ENCODE data around the gene PHAF1. TPM values are rescaled to one million over a fixed set of nuclear protein-coding genes. Genes with fewer than 3 reads are reported as not detected.

Gene PHAF1
- polyA plus RNA-seq, 1 donor from 2014 or later = 9.8 TPM

DNA sequence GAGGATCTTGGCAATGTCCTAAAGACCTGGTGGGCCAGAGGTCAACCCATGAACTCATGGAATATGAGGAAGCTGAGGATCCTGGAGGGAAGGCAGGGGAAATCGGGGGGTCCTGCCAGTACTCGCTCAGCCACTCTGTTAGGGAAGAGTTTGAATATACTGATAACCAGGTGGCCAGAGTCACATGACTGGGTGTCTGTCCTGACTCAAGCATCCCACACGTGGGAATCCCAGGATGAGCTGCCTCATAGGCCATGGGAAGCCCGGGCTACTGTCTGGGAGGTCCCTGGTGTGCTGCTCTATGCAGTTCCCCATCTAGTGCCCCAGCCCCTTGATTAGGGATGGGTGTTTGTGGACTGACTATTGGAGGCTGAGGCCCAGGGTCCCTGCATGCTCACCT lies 78.6 kb downstream of the PHAF1 start:
- Histone ChIP-seq H3K9ac (ENCODE audit: low read length) (no peak overlapping the region), H3K27me3 (ENCODE audit: insufficient read depth, low read depth, low read length) (no peaks in the 10 kb centered on the region), H3F3A (ENCODE audit: insufficient read depth, low read length, poor library complexity, severe bottlenecking) (no peaks in the 10 kb centered on the region), H3K27ac (ENCODE audit: low read length) (no peak overlapping the region), H3K4me2 (ENCODE audit: low read length) (no peak overlapping the region), H3K79me2 (replicated peaks; ENCODE audit: insufficient read depth, low read length) (peaks cover 13% of the 10 kb centered on the region), H3K9me3 (ENCODE audit: low read length) (no peaks in the 10 kb centered on the region), H2AFZ (ENCODE audit: low read depth, low read length) (no peak overlapping the region), H3K9me2 (ENCODE audit: insufficient read depth, low read length) (no peaks in the 10 kb centered on the region), H4K20me1 (ENCODE audit: insufficient read depth) (no peaks in the 10 kb centered on the region), H3K36me3 (ENCODE audit: insufficient read depth, low read length) (no peaks in the 10 kb centered on the region), H3K4me3 (ENCODE audit: low read length) (no peak overlapping the region)
- no peak for TF ChIP-seq MXI1 (conservative IDR thresholded peaks at IDR 0.05; ENCODE audit: poor library complexity, severe bottlenecking)
- no peak for TF ChIP-seq RAD21 (conservative IDR thresholded peaks at IDR 0.05)
- TF ChIP-seq EP300 (conservative IDR thresholded peaks at IDR 0.05; ENCODE audit: poor library complexity, severe bottlenecking) = no peak
- no peak for TF ChIP-seq POLR2AphosphoS5 (IDR thresholded peaks at IDR 0.05)
- TF ChIP-seq, protein P1, sequence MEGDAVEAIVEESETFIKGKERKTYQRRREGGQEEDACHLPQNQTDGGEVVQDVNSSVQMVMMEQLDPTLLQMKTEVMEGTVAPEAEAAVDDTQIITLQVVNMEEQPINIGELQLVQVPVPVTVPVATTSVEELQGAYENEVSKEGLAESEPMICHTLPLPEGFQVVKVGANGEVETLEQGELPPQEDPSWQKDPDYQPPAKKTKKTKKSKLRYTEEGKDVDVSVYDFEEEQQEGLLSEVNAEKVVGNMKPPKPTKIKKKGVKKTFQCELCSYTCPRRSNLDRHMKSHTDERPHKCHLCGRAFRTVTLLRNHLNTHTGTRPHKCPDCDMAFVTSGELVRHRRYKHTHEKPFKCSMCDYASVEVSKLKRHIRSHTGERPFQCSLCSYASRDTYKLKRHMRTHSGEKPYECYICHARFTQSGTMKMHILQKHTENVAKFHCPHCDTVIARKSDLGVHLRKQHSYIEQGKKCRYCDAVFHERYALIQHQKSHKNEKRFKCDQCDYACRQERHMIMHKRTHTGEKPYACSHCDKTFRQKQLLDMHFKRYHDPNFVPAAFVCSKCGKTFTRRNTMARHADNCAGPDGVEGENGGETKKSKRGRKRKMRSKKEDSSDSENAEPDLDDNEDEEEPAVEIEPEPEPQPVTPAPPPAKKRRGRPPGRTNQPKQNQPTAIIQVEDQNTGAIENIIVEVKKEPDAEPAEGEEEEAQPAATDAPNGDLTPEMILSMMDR (IDR thresholded peaks at IDR 0.05; ENCODE audit: poor library complexity, severe bottlenecking) = no peak
- TF ChIP-seq TAF1 (IDR thresholded peaks at IDR 0.05; ENCODE audit: low read depth) = no peak
- TF ChIP-seq EZH2 (IDR thresholded peaks at IDR 0.05; ENCODE audit: borderline replicate concordance, insufficient read depth, low read length, poor library complexity, severe bottlenecking) = no peak
- no peak for TF ChIP-seq SMC3 (conservative IDR thresholded peaks at IDR 0.05; ENCODE audit: poor library complexity)
- TF ChIP-seq, protein P2, sequence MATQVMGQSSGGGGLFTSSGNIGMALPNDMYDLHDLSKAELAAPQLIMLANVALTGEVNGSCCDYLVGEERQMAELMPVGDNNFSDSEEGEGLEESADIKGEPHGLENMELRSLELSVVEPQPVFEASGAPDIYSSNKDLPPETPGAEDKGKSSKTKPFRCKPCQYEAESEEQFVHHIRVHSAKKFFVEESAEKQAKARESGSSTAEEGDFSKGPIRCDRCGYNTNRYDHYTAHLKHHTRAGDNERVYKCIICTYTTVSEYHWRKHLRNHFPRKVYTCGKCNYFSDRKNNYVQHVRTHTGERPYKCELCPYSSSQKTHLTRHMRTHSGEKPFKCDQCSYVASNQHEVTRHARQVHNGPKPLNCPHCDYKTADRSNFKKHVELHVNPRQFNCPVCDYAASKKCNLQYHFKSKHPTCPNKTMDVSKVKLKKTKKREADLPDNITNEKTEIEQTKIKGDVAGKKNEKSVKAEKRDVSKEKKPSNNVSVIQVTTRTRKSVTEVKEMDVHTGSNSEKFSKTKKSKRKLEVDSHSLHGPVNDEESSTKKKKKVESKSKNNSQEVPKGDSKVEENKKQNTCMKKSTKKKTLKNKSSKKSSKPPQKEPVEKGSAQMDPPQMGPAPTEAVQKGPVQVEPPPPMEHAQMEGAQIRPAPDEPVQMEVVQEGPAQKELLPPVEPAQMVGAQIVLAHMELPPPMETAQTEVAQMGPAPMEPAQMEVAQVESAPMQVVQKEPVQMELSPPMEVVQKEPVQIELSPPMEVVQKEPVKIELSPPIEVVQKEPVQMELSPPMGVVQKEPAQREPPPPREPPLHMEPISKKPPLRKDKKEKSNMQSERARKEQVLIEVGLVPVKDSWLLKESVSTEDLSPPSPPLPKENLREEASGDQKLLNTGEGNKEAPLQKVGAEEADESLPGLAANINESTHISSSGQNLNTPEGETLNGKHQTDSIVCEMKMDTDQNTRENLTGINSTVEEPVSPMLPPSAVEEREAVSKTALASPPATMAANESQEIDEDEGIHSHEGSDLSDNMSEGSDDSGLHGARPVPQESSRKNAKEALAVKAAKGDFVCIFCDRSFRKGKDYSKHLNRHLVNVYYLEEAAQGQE (IDR thresholded peaks at IDR 0.05; ENCODE audit: borderline replicate concordance) = no peak

DNA sequence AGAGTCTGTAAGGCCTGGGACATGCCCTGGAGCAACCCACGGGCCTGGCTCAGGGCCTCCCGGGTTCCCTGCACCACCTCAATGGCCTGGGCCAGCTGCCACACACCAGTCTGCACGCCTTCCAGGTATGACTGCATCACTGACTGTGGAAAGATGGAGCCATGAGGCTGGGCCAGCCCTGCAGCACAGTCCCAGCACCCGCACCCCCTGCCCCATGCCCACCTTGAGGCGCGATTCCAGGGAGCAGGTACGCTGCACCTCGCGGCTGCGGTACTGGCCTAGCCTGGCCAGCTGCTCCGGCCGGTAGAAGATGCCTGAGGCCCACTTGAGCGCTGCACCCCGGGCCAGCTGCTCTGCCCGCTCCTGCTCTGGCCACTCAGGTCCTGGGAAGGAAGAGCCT lies 79.1 kb downstream of the PHAF1 start:
- Histone ChIP-seq H3K4me3 (ENCODE audit: low read length) (no peak overlapping the region), H3K9ac (ENCODE audit: low read length) (no peak overlapping the region), H3F3A (ENCODE audit: insufficient read depth, low read length, poor library complexity, severe bottlenecking) (no peaks in the 10 kb centered on the region), H2AFZ (ENCODE audit: low read depth, low read length) (no peak overlapping the region), H3K9me2 (ENCODE audit: insufficient read depth, low read length) (no peaks in the 10 kb centered on the region), H3K79me2 (replicated peaks; ENCODE audit: insufficient read depth, low read length) (peaks cover 15% of the 10 kb centered on the region), H3K4me2 (ENCODE audit: low read length) (no peak overlapping the region), H4K20me1 (ENCODE audit: insufficient read depth) (no peaks in the 10 kb centered on the region), H3K27me3 (ENCODE audit: insufficient read depth, low read depth, low read length) (no peaks in the 10 kb centered on the region), H3K9me3 (ENCODE audit: low read length) (no peaks in the 10 kb centered on the region), H3K27ac (ENCODE audit: low read length) (no peak overlapping the region), H3K36me3 (ENCODE audit: insufficient read depth, low read length) (no peaks in the 10 kb centered on the region)
- TF ChIP-seq EP300 (conservative IDR thresholded peaks at IDR 0.05; ENCODE audit: poor library complexity, severe bottlenecking) (no peak), MXI1 (conservative IDR thresholded peaks at IDR 0.05; ENCODE audit: poor library complexity, severe bottlenecking) (no peak), SMC3 (conservative IDR thresholded peaks at IDR 0.05; ENCODE audit: poor library complexity) (no peak), TAF1 (IDR thresholded peaks at IDR 0.05; ENCODE audit: low read depth) (no peak), RAD21 (conservative IDR thresholded peaks at IDR 0.05) (no peak), POLR2AphosphoS5 (IDR thresholded peaks at IDR 0.05) (no peak), EZH2 (IDR thresholded peaks at IDR 0.05; ENCODE audit: borderline replicate concordance, insufficient read depth, low read length, poor library complexity, severe bottlenecking) (no peak)
- TF ChIP-seq, protein P1 (IDR thresholded peaks at IDR 0.05; ENCODE audit: poor library complexity, severe bottlenecking) = no peak
- TF ChIP-seq, protein P2 (IDR thresholded peaks at IDR 0.05; ENCODE audit: borderline replicate concordance) = no peak

Data from neural cell (in vitro differentiated cells).